WTC11 (cell line): ENCODE data around the gene GUCA2A. TPM values are rescaled to one million over a fixed set of nuclear protein-coding genes. Genes with fewer than 3 reads are reported as not detected.

Experiments used
- ATAC-seq: fragments of 200-7000 bp; cut with Tn5 transposase; 2 replicates; pipeline ENCODE4 v1.10.0; 2021; ENCODE audit warnings: mild to moderate bottlenecking, moderate library complexity
- CTCF ChIA-PET: fragments of 300-600 bp; sonication (Branson Sonifier 250); formaldehyde crosslinking; loops from one replicate; lab custom pipeline; 2021; ENCODE audit warnings: antibody characterized with exemption; lab: Charles Lee
- POLR2A ChIA-PET: fragments of 350-600 bp; sonication (Branson Sonifier 250); formaldehyde crosslinking; loops from one replicate; lab custom pipeline; 2021; ENCODE audit warnings: antibody characterized with exemption; lab: Charles Lee
- DNase-seq: peaks from one replicate; pipeline ENCODE4 v3.0.0; 2021; ENCODE audit warnings: low spot score
- H3K27ac Mint-ChIP-seq: 2 replicates; pipeline ENCODE4 v1.8.0; 2021; ENCODE audit warnings: mixed read lengths
- H3K27me3 Mint-ChIP-seq: 2 replicates; pipeline ENCODE4 v1.8.0; 2021; ENCODE audit warnings: low read depth, mild to moderate bottlenecking, moderate library complexity, mixed read lengths
- H3K36me3 Mint-ChIP-seq: 2 replicates; pipeline ENCODE4 v1.8.0; 2021; ENCODE audit warnings: mixed read lengths
- H3K4me1 Mint-ChIP-seq: 2 replicates; pipeline ENCODE4 v1.8.0; 2022; ENCODE audit warnings: mixed read lengths
- H3K4me3 Mint-ChIP-seq: 2 replicates; pipeline ENCODE4 v1.8.0; 2021; ENCODE audit warnings: mild to moderate bottlenecking, moderate library complexity, mixed read lengths
- H3K9me3 Mint-ChIP-seq: 2 replicates; pipeline ENCODE4 v1.8.0; 2021; ENCODE audit warnings: mixed read lengths
- ARID4B ChIP-seq: sonication (generic); formaldehyde crosslinking; IDR thresholded peaks from 2 replicates; pipeline ENCODE4 v1.8.0; 2023; ENCODE audit warnings: missing genetic modification reagents, mild to moderate bottlenecking, borderline replicate concordance
- CBFB ChIP-seq: sonication (generic); formaldehyde crosslinking; IDR thresholded peaks from 2 replicates; pipeline ENCODE4 v1.8.1; 2022; ENCODE audit warnings: mild to moderate bottlenecking, low read depth, missing genetic modification reagents
- E2F1 ChIP-seq: sonication (generic); formaldehyde crosslinking; IDR thresholded peaks from 2 replicates; pipeline ENCODE4 v1.8.0; 2022; ENCODE audit warnings: mild to moderate bottlenecking, missing genetic modification reagents
- ELF4 ChIP-seq: sonication (generic); formaldehyde crosslinking; IDR thresholded peaks from 2 replicates; pipeline ENCODE4 v1.8.1; 2022; ENCODE audit warnings: low read depth, mild to moderate bottlenecking, moderate library complexity, missing genetic modification reagents
- ERG ChIP-seq: fragments of 250-450 bp; sonication (Bioruptor Pico); IDR thresholded peaks from 2 replicates; pipeline ENCODE4 v1.8.0; 2021; ENCODE audit warnings: mild to moderate bottlenecking
- HMGXB4 ChIP-seq: sonication (generic); formaldehyde crosslinking; IDR thresholded peaks from 2 replicates; pipeline ENCODE4 v1.8.1; 2023; ENCODE audit warnings: mild to moderate bottlenecking, moderate library complexity, missing genetic modification reagents
- JAZF1 ChIP-seq: fragments of 250-450 bp; sonication (Bioruptor Pico); IDR thresholded peaks from 2 replicates; pipeline ENCODE4 v1.9.0; 2021; ENCODE audit warnings: moderate library complexity, mild to moderate bottlenecking, inconsistent platforms
- KAT7 ChIP-seq: sonication (generic); formaldehyde crosslinking; IDR thresholded peaks from 2 replicates; pipeline ENCODE4 v1.8.1; 2023; ENCODE audit warnings: missing genetic modification reagents, mild to moderate bottlenecking, borderline replicate concordance
- SMAD3 ChIP-seq: sonication (generic); formaldehyde crosslinking; IDR thresholded peaks from 2 replicates; pipeline ENCODE4 v1.8.0; 2022; ENCODE audit warnings: missing genetic modification reagents, mild to moderate bottlenecking, borderline replicate concordance
- SOX15 ChIP-seq: fragments of 250-450 bp; sonication (Bioruptor Pico); IDR thresholded peaks from 2 replicates; pipeline ENCODE4 v1.9.0; 2021; ENCODE audit warnings: mild to moderate bottlenecking
- SP1 ChIP-seq: sonication (generic); formaldehyde crosslinking; conservative IDR thresholded peaks from 2 replicates; pipeline ENCODE4 v1.8.1; 2022; ENCODE audit warnings: missing genetic modification reagents
- STAT6 ChIP-seq: sonication (generic); formaldehyde crosslinking; conservative IDR thresholded peaks from 2 replicates; pipeline ENCODE4 v1.8.1; 2023; ENCODE audit warnings: mild to moderate bottlenecking, low read depth, missing genetic modification reagents, moderate library complexity
- ZBTB43 ChIP-seq: sonication (generic); formaldehyde crosslinking; IDR thresholded peaks from 2 replicates; pipeline ENCODE4 v1.8.1; 2023; ENCODE audit warnings: mild to moderate bottlenecking, missing genetic modification reagents
- ZNF219 ChIP-seq: sonication (generic); formaldehyde crosslinking; IDR thresholded peaks from 2 replicates; pipeline ENCODE4 v1.8.0; 2023; ENCODE audit warnings: missing genetic modification reagents, mild to moderate bottlenecking, borderline replicate concordance
- ZNF232 ChIP-seq: sonication (generic); formaldehyde crosslinking; IDR thresholded peaks from 2 replicates; pipeline ENCODE4 v1.8.0; 2022; ENCODE audit warnings: mild to moderate bottlenecking, missing genetic modification reagents
- ZNF317 ChIP-seq: sonication (generic); formaldehyde crosslinking; IDR thresholded peaks from 2 replicates; pipeline ENCODE4 v1.8.1; 2023; ENCODE audit warnings: low read depth, mild to moderate bottlenecking, moderate library complexity, missing genetic modification reagents, borderline replicate concordance
- total RNA-seq: library from RNA; stranded (reverse); gene quantifications from 3 replicates; pipeline ENCODE4 v1.2.3, GENCODE V29; 2021
- TF ChIP-seq, protein P1 (sequence below): sonication (generic); formaldehyde crosslinking; IDR thresholded peaks from 2 replicates; pipeline ENCODE4 v1.8.1; 2022; ENCODE audit warnings: low read depth, missing genetic modification reagents, borderline replicate concordance

Gene GUCA2A
- total RNA-seq, 1 experiment from 2014 or later: not detected

- no peaks in the 10 kb centered on the region for H3K36me3 Mint-ChIP-seq
- POLR2A ChIA-PET: no interaction called here
- H3K4me1 Mint-ChIP-seq: peaks cover 12% of the 10 kb centered on the region
- H3K27ac Mint-ChIP-seq: no peak overlapping the region
- H3K9me3 Mint-ChIP-seq: peaks cover 10% of the 10 kb centered on the region
- TF ChIP-seq JAZF1 (CRISPR knock-in tag) (no peak), KAT7 (CRISPR knock-in tag) (no peak), ZNF232 (CRISPR knock-in tag) (no peak), SP1 (CRISPR knock-in tag) (no peak), CBFB (CRISPR knock-in tag) (no peak)
- DNase-seq: no peak
- ATAC-seq: no peak
- CTCF ChIA-PET: interaction anchor here (1.2 kb wide), 1 partner anchor 24 kb away, joined by 3 read pairs; no protein-coding TSS in a partner anchor
- H3K27me3 Mint-ChIP-seq: no peaks in the 10 kb centered on the region
- no peak overlapping the region for H3K4me3 Mint-ChIP-seq
These were observed 6.5 kb upstream of the GUCA2A start for GRCh38 chr1:42170779-42171621.

GRCh38 chr1:42168763-42169162 is 4.2 kb upstream of the GUCA2A start:
- peaks cover 16% of the 10 kb centered on the region for H3K4me1 Mint-ChIP-seq
- DNase-seq: no peak
- CTCF ChIA-PET: no interaction called here
- ATAC-seq: no peak
- H3K27me3 Mint-ChIP-seq: no peaks in the 10 kb centered on the region
- H3K4me3 Mint-ChIP-seq: no peak overlapping the region
- H3K36me3 Mint-ChIP-seq: no peaks in the 10 kb centered on the region
- POLR2A ChIA-PET: no interaction called here
- H3K9me3 Mint-ChIP-seq: peaks cover 10% of the 10 kb centered on the region
- no peak overlapping the region for H3K27ac Mint-ChIP-seq
- no peak for TF ChIP-seq ARID4B (CRISPR knock-in tag)
- no peak for TF ChIP-seq ERG (CRISPR knock-in tag)
- no peak for TF ChIP-seq E2F1 (CRISPR knock-in tag)
- no peak for TF ChIP-seq CBFB (CRISPR knock-in tag)
- TF ChIP-seq, protein P1, sequence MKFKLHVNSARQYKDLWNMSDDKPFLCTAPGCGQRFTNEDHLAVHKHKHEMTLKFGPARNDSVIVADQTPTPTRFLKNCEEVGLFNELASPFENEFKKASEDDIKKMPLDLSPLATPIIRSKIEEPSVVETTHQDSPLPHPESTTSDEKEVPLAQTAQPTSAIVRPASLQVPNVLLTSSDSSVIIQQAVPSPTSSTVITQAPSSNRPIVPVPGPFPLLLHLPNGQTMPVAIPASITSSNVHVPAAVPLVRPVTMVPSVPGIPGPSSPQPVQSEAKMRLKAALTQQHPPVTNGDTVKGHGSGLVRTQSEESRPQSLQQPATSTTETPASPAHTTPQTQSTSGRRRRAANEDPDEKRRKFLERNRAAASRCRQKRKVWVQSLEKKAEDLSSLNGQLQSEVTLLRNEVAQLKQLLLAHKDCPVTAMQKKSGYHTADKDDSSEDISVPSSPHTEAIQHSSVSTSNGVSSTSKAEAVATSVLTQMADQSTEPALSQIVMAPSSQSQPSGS: no peak
- no peak for TF ChIP-seq ZBTB43 (CRISPR knock-in tag)
- TF ChIP-seq STAT6 (CRISPR knock-in tag): no peak
- TF ChIP-seq SMAD3 (CRISPR knock-in tag): no peak
- no peak for TF ChIP-seq ZNF317
- no peak for TF ChIP-seq HMGXB4 (CRISPR knock-in tag)
- no peak for TF ChIP-seq SOX15 (CRISPR knock-in tag)
- no peak for TF ChIP-seq ELF4 (CRISPR knock-in tag)
- no peak for TF ChIP-seq ZNF219 (CRISPR knock-in tag)
